NT2/D1 (cell line): ENCODE data around the gene CCNK.

Experiments used
- DNase-seq: peaks from one replicate; pipeline ENCODE4 v3.0.0-alpha.2; 2011; ENCODE audit warnings: low read depth, low spot score
- H3K27me3 ChIP-seq: 2 replicates; pipeline ENCODE4 v1.6.0; 2011; ENCODE audit warnings: mild to moderate bottlenecking; ENCODE audit not compliant: insufficient read length, insufficient read depth
- H3K36me3 ChIP-seq: 2 replicates; pipeline ENCODE4 v1.6.1; 2011; ENCODE audit warnings: mild to moderate bottlenecking, low read length, mixed read lengths; ENCODE audit not compliant: insufficient read depth, insufficient read length
- H3K4me1 ChIP-seq: 2 replicates; pipeline ENCODE4 v1.5.1; 2011; ENCODE audit not compliant: insufficient read depth, insufficient read length
- H3K4me3 ChIP-seq: 2 replicates; pipeline ENCODE4 v1.5.1; 2011; ENCODE audit warnings: low read depth; ENCODE audit not compliant: insufficient read length
- H3K9ac ChIP-seq: 2 replicates; pipeline ENCODE4 v1.6.0; 2011; ENCODE audit warnings: low read depth; ENCODE audit not compliant: insufficient read length
- H3K9me3 ChIP-seq: 2 replicates; pipeline ENCODE4 v1.5.1; 2011; ENCODE audit warnings: mild to moderate bottlenecking, low read length; ENCODE audit not compliant: insufficient read depth
- SUZ12 ChIP-seq: IDR thresholded peaks from 2 replicates; pipeline ENCODE4 v1.6.1; 2011; ENCODE audit not compliant: insufficient read length, insufficient read depth; ENCODE audit errors: extremely low read depth
- YY1 ChIP-seq: IDR thresholded peaks from 2 replicates; pipeline ENCODE4 v1.6.1; 2011; ENCODE audit not compliant: insufficient read length, insufficient read depth
- ZNF274 ChIP-seq: IDR thresholded peaks from 2 replicates; pipeline ENCODE4 v1.6.1; 2011; ENCODE audit warnings: mild to moderate bottlenecking, low read depth, low read length

The CCNK gene

GRCh38 chr14:99560922-99561683, 79.9 kb downstream of the CCNK start:
- Histone ChIP-seq H3K9me3 (no peaks in the 10 kb centered on the region), H3K27me3 (no peaks in the 10 kb centered on the region), H3K9ac (no peak overlapping the region), H3K4me1 (peaks cover 25% of the 10 kb centered on the region), H3K36me3 (no peaks in the 10 kb centered on the region), H3K4me3 (no peak overlapping the region)
- DNase-seq: no peak
- TF ChIP-seq YY1 (no peak), SUZ12 (no peak), ZNF274 (no peak)

- H3K9me3 ChIP-seq: no peaks in the 10 kb centered on the region
- H3K4me1 ChIP-seq: peaks cover 26% of the 10 kb centered on the region
- no peak for DNase-seq
- H3K27me3 ChIP-seq: no peaks in the 10 kb centered on the region
- TF ChIP-seq SUZ12 (no peak), ZNF274 (no peak), YY1 (no peak)
- H3K36me3 ChIP-seq: no peaks in the 10 kb centered on the region
- H3K9ac ChIP-seq: peak overlapping the region; percentile 21
- H3K4me3 ChIP-seq: no peak overlapping the region
These were observed 80.7 kb downstream of the CCNK start for GRCh38 chr14:99561864-99562263.
